Activated B cell treated with CpG ODN at 0.5 μM for 24 hours (primary cell): ENCODE measurements around the gene ZNF655. TPM values are rescaled to one million over a fixed set of nuclear protein-coding genes. Genes with fewer than 3 reads are reported as not detected.

Experiments used
- ATAC-seq: fragments of 200-7000 bp; cut with Tn5 transposase; one replicate; pipeline ENCODE4 v1.10.0; 2021; ENCODE audit warnings: low read depth, mild to moderate bottlenecking, moderate library complexity
- CTCF ChIA-PET: fragments of 350-600 bp; sonication (Branson Sonifier 250); formaldehyde crosslinking; loops from one replicate; lab custom pipeline; 2021; ENCODE audit warnings: antibody characterized with exemption; lab: Charles Lee
- POLR2A ChIA-PET: fragments of 350-600 bp; sonication (Branson Sonifier 250); formaldehyde crosslinking; loops from one replicate; lab custom pipeline; 2021; ENCODE audit warnings: antibody characterized with exemption; lab: Charles Lee
- DNase-seq: peaks from one replicate; pipeline ENCODE4 v3.0.0; 2022
- H3K27ac Mint-ChIP-seq: one replicate; pipeline ENCODE4 v1.8.0; 2020; ENCODE audit warnings: mixed read lengths
- H3K27me3 Mint-ChIP-seq: one replicate; pipeline ENCODE4 v1.8.0; 2021; ENCODE audit warnings: mixed read lengths
- H3K36me3 Mint-ChIP-seq: one replicate; pipeline ENCODE4 v1.8.0; 2021; ENCODE audit warnings: low read depth, mixed read lengths
- H3K4me1 Mint-ChIP-seq: one replicate; pipeline ENCODE4 v1.8.0; 2021; ENCODE audit warnings: mixed read lengths
- H3K4me3 Mint-ChIP-seq: one replicate; pipeline ENCODE4 v1.8.0; 2020; ENCODE audit warnings: mild to moderate bottlenecking, mixed read lengths
- H3K9me3 Mint-ChIP-seq: one replicate; pipeline ENCODE4 v1.8.0; 2020; ENCODE audit warnings: mixed read lengths
- intact Hi-C: fragments of 100-400 bp; cut with micrococcal nuclease; formaldehyde crosslinking; loops from one replicate; pipeline ENCODE4 v1.15.1; 2024
- total RNA-seq: library from RNA; stranded (reverse); gene quantifications from 2 replicates; pipeline ENCODE4 v1.2.3, GENCODE V29; 2022
- TF ChIP-seq, protein P1 (sequence below): fragments of 200-600 bp; IDR thresholded peaks from one replicate; pipeline ENCODE4 v1.8.0; 2022; ENCODE audit warnings: antibody characterized with exemption, mild to moderate bottlenecking

ZNF655 gene
- total RNA-seq, 1 donor from 2014 or later, result 116 TPM

GRCh38 chr7:99551767-99552463 is 6.5 kb upstream of the ZNF655 start, which contains the start of gene FAM200A:
FAM200A (minus strand) TSS chr7:99552114; CDS start chr7:99548407, 3,707 bp downstream.
- ATAC-seq (peak; percentile 98), DNase-seq (peak; percentile 78)
- Mint-ChIP-seq H3K27me3 (no peaks in the 10 kb centered on the region), H3K27ac (peak within 1 kb of the TSS; percentile 87), H3K4me1 (peaks cover 33% of the 10 kb centered on the region), H3K36me3 (peaks cover 53% of the 10 kb centered on the region), H3K9me3 (peaks cover 3% of the 10 kb centered on the region), H3K4me3 (peak within 1 kb of the TSS; percentile 91)
- ChIA-PET CTCF (no interaction called here), POLR2A (interaction anchor here (0.5 to 1.2 kb wide), 12 partner anchors 8 to 531 kb away, joined by 3 to 31 read pairs (median 4); partner anchors contain the start of genes BUD31, PDAP1, ZKSCAN5 and ZNF394)
- intact Hi-C loops, result loop anchor here (1.0 to 10.0 kb wide), 7 partner anchors 48 to 677 kb away; partner anchors contain the start of genes ARPC1B, TMEM130, TRIM4 and TRRAP
- TF ChIP-seq, protein P1, sequence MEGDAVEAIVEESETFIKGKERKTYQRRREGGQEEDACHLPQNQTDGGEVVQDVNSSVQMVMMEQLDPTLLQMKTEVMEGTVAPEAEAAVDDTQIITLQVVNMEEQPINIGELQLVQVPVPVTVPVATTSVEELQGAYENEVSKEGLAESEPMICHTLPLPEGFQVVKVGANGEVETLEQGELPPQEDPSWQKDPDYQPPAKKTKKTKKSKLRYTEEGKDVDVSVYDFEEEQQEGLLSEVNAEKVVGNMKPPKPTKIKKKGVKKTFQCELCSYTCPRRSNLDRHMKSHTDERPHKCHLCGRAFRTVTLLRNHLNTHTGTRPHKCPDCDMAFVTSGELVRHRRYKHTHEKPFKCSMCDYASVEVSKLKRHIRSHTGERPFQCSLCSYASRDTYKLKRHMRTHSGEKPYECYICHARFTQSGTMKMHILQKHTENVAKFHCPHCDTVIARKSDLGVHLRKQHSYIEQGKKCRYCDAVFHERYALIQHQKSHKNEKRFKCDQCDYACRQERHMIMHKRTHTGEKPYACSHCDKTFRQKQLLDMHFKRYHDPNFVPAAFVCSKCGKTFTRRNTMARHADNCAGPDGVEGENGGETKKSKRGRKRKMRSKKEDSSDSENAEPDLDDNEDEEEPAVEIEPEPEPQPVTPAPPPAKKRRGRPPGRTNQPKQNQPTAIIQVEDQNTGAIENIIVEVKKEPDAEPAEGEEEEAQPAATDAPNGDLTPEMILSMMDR, result no peak

GRCh38 chr7:99553039-99553438 is 5.4 kb upstream of the ZNF655 start:
- H3K4me3 Mint-ChIP-seq, result no peak overlapping the region
- H3K36me3 Mint-ChIP-seq, result peaks cover 46% of the 10 kb centered on the region
- POLR2A ChIA-PET, result interaction anchor here (1.5 kb wide), 1 partner anchor 53 kb away, joined by 4 read pairs; the partner anchor contains the start of gene ZNF394
- CTCF ChIA-PET, result no interaction called here
- TF ChIP-seq, protein P1, result no peak
- no peaks in the 10 kb centered on the region for H3K27me3 Mint-ChIP-seq
- no peak overlapping the region for H3K27ac Mint-ChIP-seq
- peaks cover 44% of the 10 kb centered on the region for H3K4me1 Mint-ChIP-seq
- ATAC-seq (no peak), DNase-seq (no peak)
- H3K9me3 Mint-ChIP-seq, result peaks cover 3% of the 10 kb centered on the region
- intact Hi-C loops, result loop anchor here (10.0 kb wide), 3 partner anchors 178 to 678 kb away; partner anchors contain the start of genes ARPC1B, TMEM130, TRIM4 and TRRAP

GRCh38 chr7:99554939-99555338 is 3.5 kb upstream of the ZNF655 start:
- intact Hi-C loops, result loop anchor here (10.0 kb wide), 3 partner anchors 180 to 680 kb away; partner anchors contain the start of genes ARPC1B, TMEM130, TRIM4 and TRRAP
- Mint-ChIP-seq H3K9me3 (no peaks in the 10 kb centered on the region), H3K27me3 (no peaks in the 10 kb centered on the region), H3K4me1 (peaks cover 49% of the 10 kb centered on the region), H3K4me3 (no peak overlapping the region), H3K36me3 (peaks cover 43% of the 10 kb centered on the region), H3K27ac (no peak overlapping the region)
- no peak for DNase-seq
- POLR2A ChIA-PET, result no interaction called here
- no peak for ATAC-seq
- TF ChIP-seq, protein P1, result no peak
- CTCF ChIA-PET, result no interaction called here

GRCh38 chr7:99557196-99557607 is 1.2 kb upstream of the ZNF655 start:
- Mint-ChIP-seq H3K4me3 (peak overlapping the region; percentile 97), H3K4me1 (peaks cover 50% of the 10 kb centered on the region), H3K36me3 (peaks cover 60% of the 10 kb centered on the region), H3K9me3 (no peaks in the 10 kb centered on the region), H3K27ac (peak overlapping the region; percentile 97), H3K27me3 (no peaks in the 10 kb centered on the region)
- TF ChIP-seq, protein P1, result no peak
- ATAC-seq (no peak), DNase-seq (no peak)
- CTCF ChIA-PET, result interaction anchor here (1.5 kb wide), 1 partner anchor 58 kb away, joined by 3 read pairs; no protein-coding TSS in a partner anchor
- intact Hi-C loops, result loop anchor here (10.0 kb wide), 3 partner anchors 182 to 682 kb away; partner anchors contain the start of genes ARPC1B, TMEM130, TRIM4 and TRRAP
- POLR2A ChIA-PET, result interaction anchor here (0.6 to 5.2 kb wide), 12 partner anchors 25 to 920 kb away, joined by 3 to 69 read pairs (median 10); partner anchors contain the start of genes ARPC1B, BUD31, PDAP1 and SMURF1
